ENCODE measurements around the gene GPRIN2.
"Not testable (repeated sequence)": the region's sequence is repeated elsewhere in the genome, so short reads cannot be mapped to it uniquely, and the experiment has no call there.

GRCh38 chr10:46578474-46579178, 22.2 kb upstream of the GPRIN2 start, which contains the start of gene SYT15:
- TF ChIP-seq TAF1 (IDR thresholded peaks at IDR 0.05; ENCODE audit: borderline replicate concordance, low read depth, low read length); POLR2A (IDR thresholded peaks at IDR 0.05; ENCODE audit: low read depth, low read length); POLR2AphosphoS5 (IDR thresholded peaks at IDR 0.05; ENCODE audit: low read depth, low read length): not testable (repeated sequence)
